Body of pancreas (tissue), 4 donors: ENCODE results near the gene SORL1. TPM values are rescaled to one million over a fixed set of nuclear protein-coding genes. Genes with fewer than 3 reads are reported as not detected.

ENCODE experiments used
- ATAC-seq: fragments of 150-250 bp; one replicate; pipeline ENCODE4 v1.9.1; 2016
- DNase-seq, 4 donors: peaks; one replicate each; pipeline ENCODE4 v3.0.0-alpha.2; 2019
- H3K27ac ChIP-seq, 4 donors: fragments of 200-600 bp; sonication (generic); 1 replicate in 3 of 4; 2 replicates in 1 of 4; pipeline versions ENCODE4 v1.5.1 to v1.6.1; 2016 to 2019; ENCODE audit warnings: mild to moderate bottlenecking in 1 of 4, mixed read lengths in 1 of 4, moderate library complexity in 1 of 4
- H3K27me3 ChIP-seq, 2 donors: fragments of 200-600 bp; sonication (generic); one replicate each; pipeline ENCODE4 v1.6.0; 2016; ENCODE audit warnings: mild to moderate bottlenecking in 1 of 2
- H3K36me3 ChIP-seq, 2 donors: fragments of 200-600 bp; sonication (generic); replicated peaks in 1 of 2; 2 replicates each; pipeline ENCODE4 v1.5.1; 2016; ENCODE audit warnings: low read depth in 2 of 2; ENCODE audit not compliant: insufficient read depth in 1 of 2
- H3K4me1 ChIP-seq: fragments of 200-600 bp; sonication (generic); one replicate; pipeline ENCODE4 v1.6.0; 2016
- H3K4me3 ChIP-seq, 2 donors: fragments of 200-600 bp; sonication (generic); 1 replicate in 1 of 2; 2 replicates in 1 of 2; pipeline ENCODE4 v1.5.1; 2016 to 2019
- H3K9me3 ChIP-seq, 3 donors: fragments of 200-600 bp; sonication (generic); 1 replicate in 2 of 3; 2 replicates in 1 of 3; pipeline ENCODE4 v1.5.1; 2016
- CTCF ChIP-seq, 7 experiments: fragments of 450-650 bp in 4 of 7; fragments of 200-600 bp in 3 of 7; sonication (generic) in 3 of 7; IDR thresholded peaks; one replicate each; pipeline ENCODE4 v1.5.1; 2016 to 2019; ENCODE audit warnings: antibody characterized with exemption in 7 of 7
- POLR2A ChIP-seq, 3 donors: fragments of 450-650 bp; IDR thresholded peaks; one replicate each; pipeline ENCODE4 v1.6.1; 2016; ENCODE audit warnings: antibody characterized with exemption in 3 of 3, mild to moderate bottlenecking in 2 of 3
- WGBS, 2 donors: methylation state at CpG; one replicate each; pipeline ENCODE4 v1.1.5; 2017; 5-methylcytosine and 5-hydroxymethylcytosine counted together
- intact Hi-C: fragments of 100-400 bp; cut with DNase I; formaldehyde crosslinking; loops from one replicate; pipeline ENCODE4 v1.15.1; 2023
- total RNA-seq, 2 donors: library from RNA; depleted of rRNA; stranded (reverse); fragments of >200 nt; gene quantifications; one replicate each; pipeline ENCODE4 v1.1.0, GENCODE V29; 2016

The SORL1 gene
- total RNA-seq, 2 donors from 2014 or later, result 25.1 to 26.5 TPM

- H3K4me3 ChIP-seq, result no peak overlapping the region
- no peaks in the 10 kb centered on the region for H3K9me3 ChIP-seq
- H3K27me3 ChIP-seq, result no peaks in the 10 kb centered on the region
- H3K36me3 ChIP-seq, result no peaks in the 10 kb centered on the region
- DNase-seq, result no peak
- no peak for TF ChIP-seq CTCF (IDR thresholded peaks at IDR 0.05)
- no peak for TF ChIP-seq POLR2A (IDR thresholded peaks at IDR 0.05)
- intact Hi-C loops, result loop anchor here (10.0 kb wide), 1 partner anchor 850 kb away; no protein-coding TSS in a partner anchor
- ATAC-seq, result no peak
- WGBS, 2 donors, result 41 to 42% methylated on average over 8 of the region's 8 CpGs
- peaks cover 11% of the 10 kb centered on the region for H3K4me1 ChIP-seq
- peak overlapping the region in 3 of 4 donors; percentile 23 to 86 (median 81) for H3K27ac ChIP-seq
Measured at GRCh38 chr11:121654259-121654842, 202.2 kb downstream of the SORL1 start.

- DNase-seq (no peak), ATAC-seq (peak; percentile 19)
- intact Hi-C loops, result loop anchor here (5.0 to 10.0 kb wide), 2 partner anchors 547 to 850 kb away; no protein-coding TSS in a partner anchor
- Histone ChIP-seq H3K27me3 (no peaks in the 10 kb centered on the region), H3K36me3 (no peaks in the 10 kb centered on the region), H3K9me3 (no peaks in the 10 kb centered on the region), H3K27ac (peak overlapping the region; percentile 23 to 86 (median 78)), H3K4me1 (peaks cover 11% of the 10 kb centered on the region), H3K4me3 (peak overlapping the region in 1 of 2 donors; percentile 8)
- 12 to 14% methylated on average over 16 of the region's 16 CpGs for WGBS, 2 donors
- TF ChIP-seq CTCF (IDR thresholded peaks at IDR 0.05) (no peak), POLR2A (IDR thresholded peaks at IDR 0.05) (no peak)
Measured at GRCh38 chr11:121654843-121655536, 202.9 kb downstream of the SORL1 start.

GRCh38 chr11:121655537-121656327, 203.6 kb downstream of the SORL1 start:
- H3K36me3 ChIP-seq, result no peaks in the 10 kb centered on the region
- H3K27me3 ChIP-seq, result no peaks in the 10 kb centered on the region
- peak overlapping the region; percentile 40 to 86 (median 78) for H3K27ac ChIP-seq
- intact Hi-C loops, result loop anchor here (5.0 to 10.0 kb wide), 2 partner anchors 547 to 849 kb away; no protein-coding TSS in a partner anchor
- peak overlapping the region in 1 of 2 donors; percentile 8 for H3K4me3 ChIP-seq
- DNase-seq (peak; percentile 81 to 87 (median 84)), ATAC-seq (peak; percentile 90)
- H3K9me3 ChIP-seq, result no peaks in the 10 kb centered on the region
- H3K4me1 ChIP-seq, result peaks cover 11% of the 10 kb centered on the region
- TF ChIP-seq POLR2A (IDR thresholded peaks at IDR 0.05), result peak in 1 of 3 donors; percentile 32
- peak; percentile 74 to 96 (median 85) for TF ChIP-seq CTCF (IDR thresholded peaks at IDR 0.05)
- WGBS, 2 donors, result 1 to 2% methylated on average over 26 to 44 of the region's 44 CpGs

- DNase-seq (no peak), ATAC-seq (peak; percentile 10)
- H3K27me3 ChIP-seq, result no peaks in the 10 kb centered on the region
- no peak overlapping the region for H3K4me3 ChIP-seq
- 62 to 68% methylated on average over 15 to 19 of the region's 19 CpGs for WGBS, 2 donors
- H3K36me3 ChIP-seq, result no peaks in the 10 kb centered on the region
- H3K27ac ChIP-seq, result peak overlapping the region; percentile 40 to 86 (median 78)
- TF ChIP-seq CTCF (IDR thresholded peaks at IDR 0.05) (no peak), POLR2A (IDR thresholded peaks at IDR 0.05) (no peak)
- peaks cover 11% of the 10 kb centered on the region for H3K4me1 ChIP-seq
- no peaks in the 10 kb centered on the region for H3K9me3 ChIP-seq
- intact Hi-C loops, result loop anchor here (5.0 to 10.0 kb wide), 2 partner anchors 546 to 848 kb away; no protein-coding TSS in a partner anchor
Measured at GRCh38 chr11:121656328-121657090, 204.4 kb downstream of the SORL1 start.
